ENCODE results near the gene LIX1. TPM values are rescaled to one million over a fixed set of nuclear protein-coding genes. Genes with fewer than 3 reads are reported as not detected.

LIX1 gene
- polyA plus RNA-seq, 2 of the 4 experiments (the other 2 are of a cell fraction) = not detected

DNA sequence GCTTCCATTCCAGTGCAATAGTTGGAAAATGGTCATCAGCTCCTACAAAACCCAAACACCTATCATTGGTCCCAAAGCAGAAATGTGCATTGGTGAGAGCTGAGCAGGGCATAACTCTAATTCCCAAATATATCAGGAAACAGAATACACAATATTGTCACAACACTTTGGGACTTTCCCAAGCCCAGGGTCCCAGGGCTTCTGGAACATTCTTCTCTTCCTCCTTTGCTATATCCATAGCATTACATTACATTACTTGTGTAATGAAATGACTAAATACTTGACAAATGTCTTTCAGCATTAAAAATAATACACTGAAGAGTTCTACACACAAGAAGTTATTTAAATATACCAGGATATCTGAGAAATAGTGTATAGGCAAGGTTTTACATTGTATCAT lies 45.6 kb downstream of the LIX1 start (continued):
- TF ChIP-seq PHF8 (IDR thresholded peaks at IDR 0.05; ENCODE audit: borderline replicate concordance, low read depth) = no peak
- TF ChIP-seq, protein P1, sequence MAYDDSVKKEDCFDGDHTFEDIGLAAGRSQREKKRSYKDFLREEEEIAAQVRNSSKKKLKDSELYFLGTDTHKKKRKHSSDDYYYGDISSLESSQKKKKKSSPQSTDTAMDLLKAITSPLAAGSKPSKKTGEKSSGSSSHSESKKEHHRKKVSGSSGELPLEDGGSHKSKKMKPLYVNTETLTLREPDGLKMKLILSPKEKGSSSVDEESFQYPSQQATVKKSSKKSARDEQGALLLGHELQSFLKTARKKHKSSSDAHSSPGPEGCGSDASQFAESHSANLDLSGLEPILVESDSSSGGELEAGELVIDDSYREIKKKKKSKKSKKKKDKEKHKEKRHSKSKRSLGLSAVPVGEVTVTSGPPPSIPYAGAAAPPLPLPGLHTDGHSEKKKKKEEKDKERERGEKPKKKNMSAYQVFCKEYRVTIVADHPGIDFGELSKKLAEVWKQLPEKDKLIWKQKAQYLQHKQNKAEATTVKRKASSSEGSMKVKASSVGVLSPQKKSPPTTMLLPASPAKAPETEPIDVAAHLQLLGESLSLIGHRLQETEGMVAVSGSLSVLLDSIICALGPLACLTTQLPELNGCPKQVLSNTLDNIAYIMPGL (CRISPR knock-in tag; IDR thresholded peaks at IDR 0.05; ENCODE audit: borderline replicate concordance) = no peak

DNA sequence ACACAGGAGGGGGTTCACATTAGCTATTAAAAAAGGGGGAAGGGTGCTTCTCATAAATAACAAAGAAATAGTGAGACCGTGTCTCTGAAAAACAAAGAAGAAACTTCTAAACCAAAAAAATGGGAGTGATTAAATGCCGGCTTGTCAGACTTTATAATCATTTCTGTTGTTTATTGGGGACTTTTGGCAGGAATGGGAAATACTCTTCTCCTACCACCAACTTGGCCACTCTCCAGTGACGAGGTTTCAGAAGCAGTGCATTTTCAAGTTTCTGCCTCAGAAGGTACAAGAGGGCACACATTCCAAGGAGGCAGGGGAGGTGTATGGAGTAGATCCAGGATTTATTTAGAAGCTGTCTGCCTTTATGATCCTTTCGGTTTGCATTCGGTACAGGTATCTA lies 46.2 kb downstream of the LIX1 start:
- H3K4me1 ChIP-seq = no peaks in the 10 kb centered on the region
- POLR2A ChIA-PET = no interaction called here
- DNase-seq (ENCODE audit: low read depth in 1 of 2, low spot score in 1 of 2) (no peak), ATAC-seq (no peak), FAIRE-seq (no peak)
- H3K27ac ChIP-seq = no peak overlapping the region
- H3K9me3 ChIP-seq = no peaks in the 10 kb centered on the region; the same call in 2 of the 3 replicates
- H3K4me2 ChIP-seq = no peak overlapping the region
- no peak overlapping the region for H3K4me3 ChIP-seq
- 72% methylated on average over 5 of the region's 5 CpGs for WGBS (ENCODE audit: missing lambda C conversion rate)
- CTCF ChIA-PET = no interaction called here
- TF ChIP-seq ESRRA (IDR thresholded peaks at IDR 0.05; ENCODE audit: borderline replicate concordance, low read length) (no peak), CBX2 (IDR thresholded peaks at IDR 0.05; ENCODE audit: borderline replicate concordance, low read depth) (no peak), ZSCAN20 (CRISPR knock-in tag; IDR thresholded peaks at IDR 0.05) (no peak), MAZ (IDR thresholded peaks at IDR 0.05; ENCODE audit: borderline replicate concordance, low read depth, low read length) (no peak), HOXB5 (CRISPR knock-in tag; IDR thresholded peaks at IDR 0.05) (no peak), SREBF2 (IDR thresholded peaks at IDR 0.05) (no peak), TP53 (CRISPR knock-in tag; IDR thresholded peaks at IDR 0.05) (no peak), JUNB (IDR thresholded peaks at IDR 0.05) (no peak), ZFP36 (IDR thresholded peaks at IDR 0.05; ENCODE audit: borderline replicate concordance, partially characterized antibody) (no peak), RNF2 (IDR thresholded peaks at IDR 0.05; ENCODE audit: borderline replicate concordance, low read depth) (no peak), CBX8 (IDR thresholded peaks at IDR 0.05) (no peak), NFE2L2 (conservative IDR thresholded peaks at IDR 0.05; ENCODE audit: low read length) (no peak), FOSL2 (IDR thresholded peaks at IDR 0.05) (no peak), FOSL2 (CRISPR knock-in tag; IDR thresholded peaks at IDR 0.05) (no peak), GATA3 (IDR thresholded peaks at IDR 0.05; ENCODE audit: borderline replicate concordance) (no peak), CEBPB (IDR thresholded peaks at IDR 0.05) (no peak)
- TF ChIP-seq, protein P2, sequence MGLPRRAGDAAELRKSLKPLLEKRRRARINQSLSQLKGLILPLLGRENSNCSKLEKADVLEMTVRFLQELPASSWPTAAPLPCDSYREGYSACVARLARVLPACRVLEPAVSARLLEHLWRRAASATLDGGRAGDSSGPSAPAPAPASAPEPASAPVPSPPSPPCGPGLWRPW (IDR thresholded peaks at IDR 0.05) = no peak
- TF ChIP-seq, protein P3, sequence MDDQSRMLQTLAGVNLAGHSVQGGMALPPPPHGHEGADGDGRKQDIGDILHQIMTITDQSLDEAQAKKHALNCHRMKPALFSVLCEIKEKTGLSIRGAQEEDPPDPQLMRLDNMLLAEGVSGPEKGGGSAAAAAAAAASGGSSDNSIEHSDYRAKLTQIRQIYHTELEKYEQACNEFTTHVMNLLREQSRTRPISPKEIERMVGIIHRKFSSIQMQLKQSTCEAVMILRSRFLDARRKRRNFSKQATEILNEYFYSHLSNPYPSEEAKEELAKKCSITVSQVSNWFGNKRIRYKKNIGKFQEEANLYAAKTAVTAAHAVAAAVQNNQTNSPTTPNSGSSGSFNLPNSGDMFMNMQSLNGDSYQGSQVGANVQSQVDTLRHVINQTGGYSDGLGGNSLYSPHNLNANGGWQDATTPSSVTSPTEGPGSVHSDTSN (IDR thresholded peaks at IDR 0.05) = no peak
- TF ChIP-seq, protein P1 (CRISPR knock-in tag; IDR thresholded peaks at IDR 0.05; ENCODE audit: borderline replicate concordance) = no peak

DNA sequence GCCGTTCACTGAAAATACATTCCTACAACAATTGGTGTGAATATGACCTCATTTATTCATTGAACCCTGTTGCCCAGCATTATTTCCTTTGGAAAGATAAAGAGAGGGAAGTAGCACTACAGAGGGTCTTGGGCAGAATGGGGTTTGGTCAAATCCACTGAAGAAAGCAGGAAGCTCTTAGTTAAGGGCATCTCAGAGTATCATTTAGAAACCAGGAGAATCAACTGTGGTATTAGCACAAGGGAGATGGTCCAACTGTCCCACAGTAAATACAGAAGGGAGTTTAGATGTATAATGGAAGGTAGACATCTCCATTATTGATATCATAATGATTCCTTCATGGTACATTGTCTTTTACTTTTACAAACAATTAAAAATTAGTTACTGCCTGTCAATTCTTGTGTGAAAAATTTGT lies 47.1 kb downstream of the LIX1 start:
- POLR2A ChIA-PET = no interaction called here
- no peak for FAIRE-seq
- no peak for TF ChIP-seq ZFP36 (IDR thresholded peaks at IDR 0.05; ENCODE audit: borderline replicate concordance, partially characterized antibody)
- no peak for TF ChIP-seq SMC3 (IDR thresholded peaks at IDR 0.05)
- no peak for TF ChIP-seq EHF (CRISPR knock-in tag; IDR thresholded peaks at IDR 0.05)
- no peak for TF ChIP-seq HEYL (CRISPR knock-in tag; IDR thresholded peaks at IDR 0.05)
- TF ChIP-seq, protein P4, sequence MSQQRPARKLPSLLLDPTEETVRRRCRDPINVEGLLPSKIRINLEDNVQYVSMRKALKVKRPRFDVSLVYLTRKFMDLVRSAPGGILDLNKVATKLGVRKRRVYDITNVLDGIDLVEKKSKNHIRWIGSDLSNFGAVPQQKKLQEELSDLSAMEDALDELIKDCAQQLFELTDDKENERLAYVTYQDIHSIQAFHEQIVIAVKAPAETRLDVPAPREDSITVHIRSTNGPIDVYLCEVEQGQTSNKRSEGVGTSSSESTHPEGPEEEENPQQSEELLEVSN (IDR thresholded peaks at IDR 0.05; ENCODE audit: borderline replicate concordance, low read depth) = no peak
- no peak for TF ChIP-seq RAD21 (conservative IDR thresholded peaks at IDR 0.05 in 1 of 2, IDR thresholded peaks at IDR 0.05 in 1 of 2)
- TF ChIP-seq, protein P5, sequence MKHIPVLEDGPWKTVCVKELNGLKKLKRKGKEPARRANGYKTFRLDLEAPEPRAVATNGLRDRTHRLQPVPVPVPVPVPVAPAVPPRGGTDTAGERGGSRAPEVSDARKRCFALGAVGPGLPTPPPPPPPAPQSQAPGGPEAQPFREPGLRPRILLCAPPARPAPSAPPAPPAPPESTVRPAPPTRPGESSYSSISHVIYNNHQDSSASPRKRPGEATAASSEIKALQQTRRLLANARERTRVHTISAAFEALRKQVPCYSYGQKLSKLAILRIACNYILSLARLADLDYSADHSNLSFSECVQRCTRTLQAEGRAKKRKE (CRISPR knock-in tag; IDR thresholded peaks at IDR 0.05; ENCODE audit: low read depth) = no peak
- no peak for ATAC-seq
- H3K4me3 ChIP-seq = no peak overlapping the region
- H3K4me1 ChIP-seq = no peaks in the 10 kb centered on the region
- no peaks in the 10 kb centered on the region for H3K9me3 ChIP-seq
- no peak overlapping the region for H3K27ac ChIP-seq
- no peak overlapping the region for H3K4me2 ChIP-seq
- DNase-seq (ENCODE audit: low read depth in 1 of 2, low spot score in 1 of 2) = no peak
- 65% methylated on average over 1 of the region's 1 CpG for WGBS (ENCODE audit: missing lambda C conversion rate)
- CTCF ChIA-PET = no interaction called here
